Measurements from ENCODE around the gene PNPLA2. TPM values are rescaled to one million over a fixed set of nuclear protein-coding genes. Genes with fewer than 3 reads are reported as not detected.

The PNPLA2 gene
- total RNA-seq: 43.3 and 59.4 TPM in 2 replicates

GRCh38 chr11:818396-819128, at the start of gene PNPLA2:
Gene PNPLA2 (plus strand): TSS chr11:818914. CDS start chr11:819719, 805 bp downstream.

GRCh38 chr11:777288-778255, 41.1 kb upstream of the PNPLA2 start, which contains the start of gene GATD1:
Gene GATD1 (minus strand): TSS chr11:777487. CDS start chr11:777462, 25 bp downstream.

GRCh38 chr11:789943-790342, 28.8 kb upstream of the PNPLA2 start, which contains the start of gene CEND1:
Gene CEND1 (minus strand): TSS chr11:790090. CDS start chr11:788576, 1,514 bp downstream.

GRCh38 chr11:798093-798713, 20.5 kb upstream of the PNPLA2 start, which contains the start of gene SLC25A22:
Gene SLC25A22 (minus strand): TSS chr11:798281. CDS start chr11:795006, 3,275 bp downstream.

GRCh38 chr11:809287-810039, 9.3 kb upstream of the PNPLA2 start, which contains the start of gene RPLP2:
Gene RPLP2 (plus strand): TSS chr11:809967. CDS start chr11:810235, 268 bp downstream.

GRCh38 chr11:827897-828192, 9.1 kb downstream of the PNPLA2 start, which contains the start of gene CRACR2B:
Gene CRACR2B (plus strand): TSS chr11:827919. CDS start chr11:828608, 689 bp downstream.

GRCh38 chr11:832529-833113, 13.9 kb downstream of the PNPLA2 start, which contains the start of gene CD151:
Gene CD151 (plus strand): TSS chr11:832952. CDS start chr11:836070, 3,118 bp downstream.

GRCh38 chr11:842370-843002, 23.8 kb downstream of the PNPLA2 start, which contains the start of the genes POLR2L and TSPAN4:
Gene POLR2L (minus strand): TSS chr11:842529. CDS start chr11:842508, 21 bp downstream.
Gene TSPAN4 (plus strand): TSS chr11:842852. CDS start chr11:850305, 7,453 bp downstream.

Small RNAs within 50 kb of the gene (small RNA-seq; reads per million reads assigned to genes)
- gene SNORA52: not detected

Other genes with a start within 250 kb of the PNPLA2 start
- gene PHRF1, start 242.4 kb upstream of the PNPLA2 start, total RNA-seq: 35.8 and 43.8 TPM in 2 replicates
- 11.2 and 14.0 TPM in 2 replicates for gene IRF7, start 203.0 kb upstream of the PNPLA2 start, total RNA-seq
- not detected in 2 replicates for gene CDHR5, start 194.0 kb upstream of the PNPLA2 start, total RNA-seq
- not detected in 2 replicates for gene SCT, start 191.7 kb upstream of the PNPLA2 start, total RNA-seq
- gene DRD4, start 181.6 kb upstream of the PNPLA2 start, total RNA-seq: not detected in 2 replicates
- 59.0 and 85.3 TPM in 2 replicates for gene DEAF1, start 123.7 kb upstream of the PNPLA2 start, total RNA-seq
- gene TMEM80, start 123.1 kb upstream of the PNPLA2 start, total RNA-seq: 8.9 and 11.8 TPM in 2 replicates
- gene EPS8L2, start 112.7 kb upstream of the PNPLA2 start, total RNA-seq: 2.5 and 3.9 TPM in 2 replicates
- gene TALDO1, start 71.5 kb upstream of the PNPLA2 start, total RNA-seq: 155 and 170 TPM in 2 replicates
- gene GATD1, start 41.4 kb upstream of the PNPLA2 start, total RNA-seq: 61.2 and 65.3 TPM in 2 replicates
- gene CEND1, start 28.8 kb upstream of the PNPLA2 start, total RNA-seq: under 0.01 and 0.10 TPM in 2 replicates
- 13.7 and 15.6 TPM in 2 replicates for gene SLC25A22, start 20.6 kb upstream of the PNPLA2 start, total RNA-seq
- 12.8 and 14.0 TPM in 2 replicates for gene PIDD1, start 13.7 kb upstream of the PNPLA2 start, total RNA-seq
- gene RPLP2, start 8.9 kb upstream of the PNPLA2 start, total RNA-seq: 227 and 292 TPM in 2 replicates
- gene CRACR2B, start 9.0 kb downstream of the PNPLA2 start, total RNA-seq: 9.2 and 12.7 TPM in 2 replicates
- gene CD151, start 14.0 kb downstream of the PNPLA2 start, total RNA-seq: 453 and 470 TPM in 2 replicates
- 77.9 and 79.4 TPM in 2 replicates for gene POLR2L, start 23.6 kb downstream of the PNPLA2 start, total RNA-seq
- gene TSPAN4, start 23.9 kb downstream of the PNPLA2 start, total RNA-seq: 108 and 137 TPM in 2 replicates
- gene CHID1, start 91.9 kb downstream of the PNPLA2 start, total RNA-seq: 34.8 and 45.4 TPM in 2 replicates
- 94.0 and 104 TPM in 2 replicates for gene AP2A2, start 107.0 kb downstream of the PNPLA2 start, total RNA-seq
- not detected in 2 replicates for gene MUC6, start 217.8 kb downstream of the PNPLA2 start, total RNA-seq

All from vein endothelial cell (primary cell).